DMS153 (cell line): Measurements from ENCODE around the gene SBDS.
A peak's percentile ranks its signal among the peaks of the same experiment; 100 is the strongest.
"Not testable (repeated sequence)": the region's sequence is repeated elsewhere in the genome, so short reads cannot be mapped to it uniquely, and the experiment has no call there.

ENCODE experiments used
- DNase-seq: peaks from one replicate; lab custom pipeline; 2025; lab: John Stamatoyannopoulos, UW

The SBDS gene

GRCh38 chr7:66994691-66995049, 716 bp downstream of the SBDS start:
- peak; percentile 12 for DNase-seq

- DNase-seq = not testable (repeated sequence)
Measured at GRCh38 chr7:66994051-66994450, 1.3 kb downstream of the SBDS start.

- DNase-seq = not testable (repeated sequence)
Measured at GRCh38 chr7:66989552-66989951, 5.8 kb downstream of the SBDS start.

- DNase-seq = not testable (repeated sequence)
Measured at GRCh38 chr7:66980336-66980735, 15.1 kb downstream of the SBDS start.

- DNase-seq = not testable (repeated sequence)
Measured at GRCh38 chr7:66979013-66979412, 16.4 kb downstream of the SBDS start.

- not testable (repeated sequence) for DNase-seq
Measured at GRCh38 chr7:66978312-66978711, 17.1 kb downstream of the SBDS start.

- DNase-seq = no peak
Measured at GRCh38 chr7:66974986-66975590, 20.3 kb downstream of the SBDS start.

GRCh38 chr7:66970310-66970709, 25.1 kb downstream of the SBDS start:
- DNase-seq = no peak

- DNase-seq = not testable (repeated sequence)
Measured at GRCh38 chr7:66969001-66969400, 26.4 kb downstream of the SBDS start.

- DNase-seq = no peak
Measured at GRCh38 chr7:66967029-66967428, 28.4 kb downstream of the SBDS start.

- no peak for DNase-seq
Measured at GRCh38 chr7:66964411-66964810, 31.0 kb downstream of the SBDS start.

GRCh38 chr7:66961096-66961495, 34.3 kb downstream of the SBDS start:
- no peak for DNase-seq

- no peak for DNase-seq
Measured at GRCh38 chr7:66960192-66960591, 35.2 kb downstream of the SBDS start.

- DNase-seq = no peak
Measured at GRCh38 chr7:66958538-66959350, 36.6 kb downstream of the SBDS start.

- DNase-seq = no peak
Measured at GRCh38 chr7:66957595-66958290, 37.6 kb downstream of the SBDS start.

GRCh38 chr7:66953044-66953427, 42.4 kb downstream of the SBDS start:
- no peak for DNase-seq

- DNase-seq = no peak
Measured at GRCh38 chr7:66952343-66953043, 42.9 kb downstream of the SBDS start.

- DNase-seq = no peak
Measured at GRCh38 chr7:66950763-66951162, 44.6 kb downstream of the SBDS start.

GRCh38 chr7:66950311-66950710, 45.1 kb downstream of the SBDS start:
- no peak for DNase-seq

GRCh38 chr7:66948480-66949109, 46.8 kb downstream of the SBDS start:
- DNase-seq = no peak

- DNase-seq = no peak
Measured at GRCh38 chr7:66946545-66946944, 48.8 kb downstream of the SBDS start.

GRCh38 chr7:66939325-66939724, 56.1 kb downstream of the SBDS start:
- DNase-seq = no peak
